HAP-1 (cell line): ENCODE data around the gene STKLD1.
"Not testable (repeated sequence)": the region's sequence is repeated elsewhere in the genome, so short reads cannot be mapped to it uniquely, and the experiment has no call there.

Source experiments
- DNase-seq, 2 experiments: peaks; one replicate each; pipeline ENCODE4 v3.0.0-alpha.2; 2016 to 2020; ENCODE audit warnings: low spot score in 2 of 2
- H3K27me3 ChIP-seq: fragments of 250-450 bp; sonication (Bioruptor Pico); 2 replicates; pipeline ENCODE4 v1.5.1; 2020; ENCODE audit warnings: low read depth, mild to moderate bottlenecking, moderate library complexity
- H3K36me3 ChIP-seq: fragments of 250-450 bp; sonication (Bioruptor Pico); replicated peaks from 2 replicates; pipeline ENCODE4 v1.5.1; 2020; ENCODE audit warnings: mild to moderate bottlenecking
- H3K4me1 ChIP-seq: fragments of 250-450 bp; sonication (Bioruptor Pico); 2 replicates; pipeline ENCODE4 v1.5.1; 2020; ENCODE audit warnings: mild to moderate bottlenecking
- H3K4me3 ChIP-seq: fragments of 250-450 bp; sonication (Bioruptor Pico); 2 replicates; pipeline ENCODE4 v1.5.1; 2020; ENCODE audit warnings: mild to moderate bottlenecking, moderate library complexity
- H3K9me3 ChIP-seq: fragments of 250-450 bp; sonication (Bioruptor Pico); 2 replicates; pipeline ENCODE4 v1.5.1; 2020; ENCODE audit warnings: mild to moderate bottlenecking, moderate library complexity
- in situ Hi-C: fragments of 300-500 bp; cut with MboI; formaldehyde crosslinking; loops from 3 replicates; pipeline ENCODE4 v1.14.3; 2020; ENCODE audit warnings: low sequenced_read_pairs, inconsistent platforms, mixed read lengths

STKLD1 gene

GRCh38 chr9:133445293-133445969, 69.3 kb downstream of the STKLD1 start:
- no peak for DNase-seq
- H3K9me3 ChIP-seq, result no peaks in the 10 kb centered on the region
- H3K36me3 ChIP-seq, result no peaks in the 10 kb centered on the region
- H3K4me1 ChIP-seq, result no peaks in the 10 kb centered on the region
- in situ Hi-C loops, result no loop called here
- no peak overlapping the region for H3K4me3 ChIP-seq
- H3K27me3 ChIP-seq, result peaks cover 19% of the 10 kb centered on the region

- H3K4me1 ChIP-seq, result no peaks in the 10 kb centered on the region
- no peak for DNase-seq
- H3K36me3 ChIP-seq, result no peaks in the 10 kb centered on the region
- no peak overlapping the region for H3K4me3 ChIP-seq
- H3K27me3 ChIP-seq, result peaks cover 19% of the 10 kb centered on the region
- H3K9me3 ChIP-seq, result no peaks in the 10 kb centered on the region
- in situ Hi-C loops, result no loop called here
Observed at GRCh38 chr9:133448487-133448972, 72.4 kb downstream of the STKLD1 start.

GRCh38 chr9:133449760-133450159, 73.6 kb downstream of the STKLD1 start:
- Histone ChIP-seq H3K4me1 (no peaks in the 10 kb centered on the region), H3K36me3 (no peaks in the 10 kb centered on the region), H3K4me3 (no peak overlapping the region), H3K27me3 (peaks cover 19% of the 10 kb centered on the region), H3K9me3 (no peaks in the 10 kb centered on the region)
- no peak for DNase-seq
- in situ Hi-C loops, result no loop called here

GRCh38 chr9:133451865-133452264, 75.7 kb downstream of the STKLD1 start:
- H3K27me3 ChIP-seq, H3K36me3 ChIP-seq, in situ Hi-C loops, H3K9me3 ChIP-seq, DNase-seq, H3K4me1 ChIP-seq, H3K4me3 ChIP-seq: not testable (repeated sequence)

GRCh38 chr9:133452562-133452961, 76.4 kb downstream of the STKLD1 start:
- no peak overlapping the region for H3K4me3 ChIP-seq
- H3K9me3 ChIP-seq, result no peaks in the 10 kb centered on the region
- in situ Hi-C loops, result no loop called here
- DNase-seq, result no peak
- no peaks in the 10 kb centered on the region for H3K36me3 ChIP-seq
- no peaks in the 10 kb centered on the region for H3K4me1 ChIP-seq
- H3K27me3 ChIP-seq, result 0 out of 2 replicates have a peak, but pooled peaks cover under 1% of the 10 kb centered on the region

- Histone ChIP-seq H3K4me1 (no peaks in the 10 kb centered on the region), H3K4me3 (no peak overlapping the region), H3K9me3 (no peaks in the 10 kb centered on the region), H3K36me3 (no peaks in the 10 kb centered on the region), H3K27me3 (no peaks in the 10 kb centered on the region)
- in situ Hi-C loops, result no loop called here
- DNase-seq, result no peak
Observed at GRCh38 chr9:133453651-133454050, 77.5 kb downstream of the STKLD1 start.

- in situ Hi-C loops, result no loop called here
- no peak for DNase-seq
- Histone ChIP-seq H3K27me3 (no peaks in the 10 kb centered on the region), H3K4me3 (no peak overlapping the region), H3K36me3 (no peaks in the 10 kb centered on the region), H3K4me1 (no peaks in the 10 kb centered on the region), H3K9me3 (no peaks in the 10 kb centered on the region)
Observed at GRCh38 chr9:133454325-133454724, 78.2 kb downstream of the STKLD1 start.

GRCh38 chr9:133454943-133455673, 78.9 kb downstream of the STKLD1 start:
- in situ Hi-C loops, result no loop called here
- H3K27me3 ChIP-seq, result no peaks in the 10 kb centered on the region
- H3K4me1 ChIP-seq, result no peaks in the 10 kb centered on the region
- H3K4me3 ChIP-seq, result no peak overlapping the region
- no peaks in the 10 kb centered on the region for H3K36me3 ChIP-seq
- no peaks in the 10 kb centered on the region for H3K9me3 ChIP-seq
- DNase-seq, result no peak
